GM19395 (cell line): Measurements from ENCODE around the gene NLGN1.

Experiments
- ATAC-seq: cut with Tn5 transposase; IDR thresholded peaks from one replicate; pipeline ENCODE4 v1.9.1; 2021; ENCODE audit warnings: mild to moderate bottlenecking, moderate library complexity; ENCODE audit not compliant: unreplicated experiment

The NLGN1 gene

DNA sequence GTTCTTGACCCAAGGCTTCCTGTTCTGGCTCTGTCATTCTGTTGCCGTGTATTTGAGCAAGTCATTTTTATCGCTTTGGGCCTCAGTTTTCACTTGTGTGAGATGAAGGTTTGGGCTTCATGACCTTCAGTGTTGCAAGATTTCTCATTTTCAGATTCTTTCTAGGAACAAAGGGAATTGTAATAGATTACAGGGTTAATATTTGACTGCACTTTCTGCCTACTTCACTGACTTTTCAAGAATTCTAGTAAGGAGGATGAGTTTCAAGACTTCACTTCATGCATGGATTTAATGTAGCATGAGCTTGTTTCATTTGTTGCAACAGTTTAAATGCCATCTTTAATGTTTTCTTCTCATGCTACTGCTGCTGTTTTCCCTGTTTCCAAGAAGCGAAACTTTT is 226.5 kb downstream of the NLGN1 start:
- ATAC-seq, result no peak

DNA sequence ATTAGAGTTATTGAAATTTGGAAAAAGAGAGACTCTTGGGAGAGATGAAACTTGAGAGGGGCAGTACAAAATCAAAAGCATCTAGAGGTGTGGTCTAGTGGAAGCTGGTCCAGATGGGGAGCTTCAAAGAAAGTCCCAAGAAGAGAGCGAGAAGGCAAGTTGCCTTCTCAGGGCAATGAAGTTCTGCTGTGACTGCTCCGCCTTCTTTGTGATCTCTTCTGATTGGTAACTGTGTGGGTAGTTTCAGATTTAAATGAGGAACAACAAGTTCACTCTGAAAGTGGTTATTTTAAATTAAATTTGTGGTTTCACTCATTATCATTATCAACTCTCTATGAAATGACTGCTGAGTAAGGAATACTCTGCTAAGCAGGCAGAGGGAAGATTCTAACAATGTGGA is 233.3 kb downstream of the NLGN1 start:
- no peak for ATAC-seq

DNA sequence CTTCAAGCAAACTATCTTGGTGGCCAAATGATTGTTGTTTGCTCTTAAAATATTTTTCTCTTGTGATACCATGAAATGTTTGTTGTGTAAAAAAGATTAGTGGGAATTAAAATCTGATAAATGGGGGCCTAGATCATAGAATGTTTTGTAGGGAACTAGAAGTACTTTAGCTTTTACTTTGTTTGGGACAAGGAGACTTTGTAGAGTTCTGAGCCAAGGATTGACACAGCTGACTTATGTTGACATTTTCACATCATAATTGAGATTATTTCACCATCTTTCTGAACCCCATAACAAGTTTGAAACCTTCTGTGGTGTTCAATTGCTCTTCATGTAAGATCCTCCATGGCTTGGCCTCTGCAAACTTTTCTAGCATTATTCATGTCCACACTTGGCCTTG is 235.4 kb downstream of the NLGN1 start:
- ATAC-seq, result no peak

DNA sequence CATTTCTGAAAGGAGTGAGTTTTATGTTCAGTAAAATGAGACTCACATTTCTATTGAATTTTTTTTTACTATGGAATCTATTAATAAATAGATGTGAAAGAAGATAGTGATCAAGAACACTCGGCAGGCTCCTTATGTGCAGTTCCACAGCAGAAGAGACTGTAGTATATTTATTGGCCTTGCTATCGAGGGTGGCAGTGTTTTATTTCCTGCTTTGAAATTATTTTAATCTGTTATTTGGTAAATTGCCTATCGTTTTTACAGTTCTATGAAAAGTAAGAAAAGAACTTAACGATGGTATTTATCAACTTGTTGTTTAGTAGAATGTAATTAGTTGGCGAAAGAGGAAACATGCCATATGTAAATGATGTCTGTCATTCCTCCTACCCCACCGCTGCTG is 238.3 kb downstream of the NLGN1 start:
- no peak for ATAC-seq

DNA sequence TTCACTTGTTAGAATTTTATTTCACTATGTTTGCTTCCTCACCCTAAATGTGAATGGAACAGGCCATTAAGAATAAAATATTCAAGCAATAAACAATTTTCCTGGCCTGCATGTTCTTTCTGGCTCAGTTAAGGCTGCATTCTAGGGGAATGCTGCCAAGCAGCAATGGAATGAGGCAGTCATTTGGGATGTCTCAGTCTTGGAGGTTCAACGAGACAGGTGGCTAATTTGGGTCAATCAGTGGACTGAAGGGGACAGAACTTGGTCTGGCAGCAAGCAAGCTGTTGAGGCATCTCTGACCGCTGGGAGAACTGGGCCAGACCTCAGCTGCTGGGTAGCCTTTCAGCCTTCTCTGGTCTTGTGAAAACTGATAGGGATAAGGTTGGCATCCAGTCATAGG is 241.6 kb downstream of the NLGN1 start:
- ATAC-seq, result no peak

DNA sequence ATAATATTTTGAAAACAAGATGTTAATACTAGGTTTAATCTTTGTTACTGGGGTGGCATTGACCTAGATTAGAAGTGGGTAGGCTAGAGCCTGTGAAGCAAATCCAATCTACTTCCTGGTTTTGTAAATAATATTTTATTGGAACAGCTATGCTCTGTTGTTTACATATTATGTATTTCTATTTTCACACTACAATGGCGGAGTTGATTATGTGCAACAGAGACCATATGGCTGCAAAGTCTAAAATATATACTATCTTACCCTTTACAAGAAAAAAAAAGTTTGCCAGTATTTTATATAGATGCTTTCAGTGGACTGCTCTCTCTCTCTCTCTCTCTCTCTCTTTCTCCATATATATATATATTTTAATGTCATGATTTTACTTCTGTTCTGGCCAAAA is 244.2 kb downstream of the NLGN1 start:
- no peak for ATAC-seq

DNA sequence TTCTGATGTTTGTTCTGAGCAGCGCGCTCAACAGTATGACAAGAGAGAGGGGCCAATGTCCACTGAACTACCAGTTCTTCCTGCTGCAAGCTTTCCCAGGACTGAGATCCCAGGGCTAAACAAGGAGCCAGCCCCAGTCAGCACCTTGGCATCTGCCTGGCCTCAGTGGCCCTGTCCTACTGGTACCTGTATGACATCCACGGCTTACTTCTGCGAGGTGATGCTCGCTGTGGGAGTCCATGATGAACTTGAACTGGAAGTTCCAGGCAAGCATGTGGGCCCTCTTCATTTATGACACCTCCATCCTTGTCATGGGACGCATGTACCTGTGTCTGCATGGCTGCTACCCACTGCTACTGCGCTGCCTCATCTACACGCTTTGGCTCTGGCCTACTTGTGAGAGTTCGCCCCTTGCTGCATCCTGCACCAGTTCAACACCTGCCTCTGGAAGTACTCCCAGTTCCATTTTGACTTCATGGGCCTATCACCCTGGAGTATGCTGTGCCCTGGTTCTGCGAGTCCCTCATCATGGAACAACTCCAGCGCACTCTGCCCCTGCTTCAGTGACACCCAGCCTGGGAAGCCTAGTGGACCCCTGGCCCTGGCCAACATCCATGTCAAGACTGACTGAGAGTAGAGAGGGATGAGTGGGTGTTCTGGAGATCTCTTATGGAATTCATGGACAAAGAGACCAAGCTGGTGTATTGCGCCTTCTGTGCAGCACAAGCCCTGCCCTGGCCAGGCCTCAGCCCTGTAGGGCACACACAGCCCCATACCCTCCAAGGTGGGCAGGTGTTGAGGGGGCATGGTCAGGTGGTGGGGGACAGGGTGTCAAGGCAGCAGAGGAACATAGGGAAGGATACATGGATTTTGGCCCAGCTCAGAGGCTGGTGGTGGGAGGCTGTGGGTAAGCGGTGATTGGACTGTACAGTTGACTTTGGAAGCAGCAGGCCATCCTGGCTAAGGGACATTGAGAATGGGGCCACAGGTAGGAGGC is 246.8 kb downstream of the NLGN1 start:
- ATAC-seq, result no peak

DNA sequence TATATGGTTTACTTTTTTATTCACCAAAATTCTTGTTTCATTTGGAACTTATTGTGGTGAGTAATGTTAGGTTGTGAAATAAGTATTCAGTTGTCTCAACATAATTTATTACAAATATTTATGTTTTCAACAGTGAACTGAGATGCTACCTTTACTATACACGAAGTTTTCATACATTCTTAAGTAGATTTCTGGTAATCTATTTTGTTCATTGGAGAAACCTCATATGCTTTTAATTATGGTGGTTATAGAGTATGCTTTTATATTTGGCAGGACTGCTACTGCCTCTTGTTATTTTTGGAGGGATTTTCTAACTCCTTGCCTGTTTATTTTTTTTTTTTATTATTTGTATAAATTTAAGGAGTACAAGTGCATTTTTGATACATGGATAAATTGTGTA is 253.1 kb downstream of the NLGN1 start:
- no peak for ATAC-seq

DNA sequence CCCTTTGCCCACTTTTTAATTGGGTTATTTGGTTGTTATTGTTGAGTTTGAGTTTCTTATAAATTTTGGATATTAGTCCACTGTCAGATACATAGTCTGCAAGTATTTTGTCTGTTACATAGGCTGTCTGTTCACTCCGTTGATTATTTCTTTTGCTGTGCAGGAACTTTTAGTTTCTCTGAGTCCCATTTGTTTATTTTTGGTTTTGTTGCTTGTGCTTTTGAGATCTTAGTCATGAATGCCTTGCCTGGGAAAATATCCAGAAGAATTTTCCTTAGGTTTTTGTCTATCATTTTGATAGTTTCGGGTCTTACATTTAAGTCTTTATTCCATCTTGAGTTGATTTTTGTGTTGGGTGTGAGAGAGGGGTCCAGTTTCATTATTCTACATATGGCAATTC is 254.5 kb downstream of the NLGN1 start:
- ATAC-seq, result no peak

DNA sequence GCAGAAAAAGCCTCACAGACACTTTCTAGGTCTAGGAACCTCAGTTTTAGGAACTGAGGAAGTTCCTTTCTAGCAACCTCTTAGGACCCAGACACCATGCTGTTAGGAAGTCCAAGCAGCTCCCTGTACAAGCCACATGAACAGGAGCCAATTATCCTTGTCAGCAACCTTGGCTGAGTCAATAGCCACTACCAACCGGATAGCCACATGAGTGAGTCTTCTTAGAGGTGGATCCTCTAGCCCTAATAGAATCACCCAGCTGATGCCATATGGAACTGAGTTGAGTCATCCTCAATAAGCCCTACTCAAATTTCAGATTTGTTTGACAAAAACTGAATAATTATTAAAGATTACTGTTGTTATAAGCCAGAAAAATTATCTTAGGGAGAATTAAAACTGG is 256.2 kb downstream of the NLGN1 start:
- no peak for ATAC-seq

DNA sequence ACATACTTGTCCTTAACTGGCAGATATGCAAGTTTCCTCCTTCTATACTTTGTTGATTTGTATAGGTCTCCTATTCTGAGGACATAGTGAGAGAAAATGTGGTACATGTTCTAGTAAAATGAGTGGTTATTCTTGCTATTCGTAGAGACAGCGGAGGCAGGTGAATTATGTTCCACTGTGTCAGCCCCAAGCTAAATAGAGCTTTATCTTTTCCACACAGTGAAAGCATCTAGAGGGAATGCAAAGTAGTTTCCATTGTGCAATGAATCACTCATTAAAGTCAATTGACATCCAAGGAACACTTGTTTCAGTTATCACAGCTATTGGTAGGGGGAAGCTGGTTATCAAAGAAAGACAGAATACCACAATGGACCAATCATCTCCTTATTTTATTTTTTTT is 262.4 kb downstream of the NLGN1 start:
- no peak for ATAC-seq

DNA sequence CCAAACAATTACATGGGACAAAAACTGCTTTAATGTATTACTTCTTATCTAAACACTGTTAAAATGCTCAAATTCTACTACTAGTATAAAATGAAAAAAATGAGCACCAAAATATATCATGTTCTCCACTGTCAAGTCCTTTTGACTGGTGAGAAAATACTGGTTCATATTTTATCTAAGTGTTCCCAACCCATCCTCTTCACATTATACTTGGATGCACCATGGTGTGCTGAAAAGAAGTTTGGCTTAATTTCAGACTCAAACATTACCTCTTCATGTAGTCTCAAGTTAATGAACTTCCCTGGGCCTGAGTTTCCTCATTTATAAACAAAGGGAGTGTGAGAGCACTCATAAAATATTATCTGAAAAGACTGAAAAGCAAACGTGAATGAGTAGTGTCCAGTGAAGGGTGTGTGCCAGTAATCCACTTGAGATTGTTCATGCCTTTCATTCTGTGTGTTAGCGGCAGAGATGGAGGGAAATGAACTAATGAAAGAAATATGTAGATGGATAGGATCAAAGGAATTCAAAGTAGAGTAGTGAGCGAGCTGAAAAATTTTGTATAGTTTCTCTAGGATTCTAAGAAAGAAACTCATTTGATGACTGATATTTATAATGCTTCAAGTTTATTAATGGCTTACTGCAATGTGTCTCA is 263.2 kb downstream of the NLGN1 start:
- ATAC-seq, result no peak

DNA sequence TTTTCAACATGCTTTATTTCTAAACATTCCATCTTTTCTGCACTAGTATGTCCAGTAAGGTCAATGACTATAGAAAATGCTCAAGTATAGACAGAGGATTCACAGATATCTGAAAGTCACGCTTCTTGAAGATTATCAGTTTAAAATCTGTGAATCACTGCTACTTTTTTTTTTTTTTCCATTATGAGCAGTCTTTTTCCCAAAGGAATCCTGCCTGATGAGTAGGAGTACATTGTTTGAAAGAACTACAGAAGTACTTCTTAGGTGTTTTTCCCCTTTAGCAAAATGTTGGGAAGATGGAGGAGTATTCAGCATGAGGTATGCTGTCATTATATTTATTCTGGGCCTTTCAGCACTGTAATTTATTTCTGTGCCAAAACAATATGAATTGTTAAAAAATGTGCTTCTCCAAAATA is 266.2 kb downstream of the NLGN1 start:
- no peak for ATAC-seq

DNA sequence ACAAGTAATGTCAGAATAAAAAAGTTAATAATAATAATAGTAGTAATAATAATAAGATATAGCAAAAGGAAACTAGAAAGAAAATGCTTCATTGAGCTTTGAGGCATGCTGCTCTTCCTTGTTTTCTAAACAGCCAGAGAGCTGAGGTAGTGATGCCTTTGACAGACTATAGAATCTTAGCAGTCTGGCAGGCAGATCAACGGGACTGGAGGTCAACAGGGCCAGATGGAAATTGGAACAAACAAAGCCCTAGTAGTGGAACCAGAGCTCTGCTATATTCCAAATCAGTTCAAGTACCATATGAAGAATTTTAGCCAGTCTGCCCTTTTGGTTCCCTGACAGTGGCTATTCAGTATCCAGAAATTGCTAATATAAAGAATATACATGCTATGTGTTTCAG is 278.6 kb downstream of the NLGN1 start:
- no peak for ATAC-seq

DNA sequence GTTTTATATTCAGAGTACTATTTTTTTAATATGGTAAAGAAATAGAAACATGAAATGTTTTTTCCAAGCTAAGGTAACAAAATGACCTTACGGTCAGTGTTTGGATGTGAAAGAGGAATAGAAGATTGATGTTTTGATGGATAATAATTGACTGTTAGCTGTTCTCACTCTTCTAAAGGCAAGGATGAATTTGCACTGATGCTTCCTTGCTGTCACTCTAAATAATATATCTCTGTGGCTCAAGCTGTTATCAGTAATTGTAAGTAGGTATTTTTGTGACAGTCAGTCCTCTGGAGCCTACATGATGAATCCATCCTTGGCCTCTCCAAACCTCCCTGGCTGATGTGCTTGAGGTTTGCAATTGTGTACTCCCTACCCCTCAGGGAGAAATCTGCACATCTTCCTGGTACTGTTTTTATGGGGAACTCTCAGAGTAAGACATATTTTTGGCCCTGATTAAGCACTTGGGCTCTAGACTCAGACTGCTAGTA is 283.7 kb downstream of the NLGN1 start:
- no peak for ATAC-seq

DNA sequence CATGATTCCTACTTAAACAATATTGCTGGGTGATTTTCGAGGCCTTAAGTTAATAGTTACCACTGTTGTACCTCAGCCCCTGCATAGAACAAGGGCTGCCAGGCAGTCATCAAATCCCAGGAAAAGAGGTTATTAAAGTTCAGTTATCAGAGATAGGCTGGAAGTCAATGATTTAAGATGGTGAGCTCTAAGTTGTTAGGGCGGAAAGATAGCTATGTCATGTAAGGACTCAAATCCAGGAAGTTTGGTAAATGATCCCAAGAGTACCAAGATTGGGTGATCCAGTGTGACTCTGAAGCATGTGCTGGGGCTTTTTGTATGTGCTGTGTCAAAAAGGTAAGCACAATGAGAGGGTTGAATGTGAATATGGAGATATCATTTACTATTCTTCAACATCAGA is 287.9 kb downstream of the NLGN1 start:
- ATAC-seq, result no peak

DNA sequence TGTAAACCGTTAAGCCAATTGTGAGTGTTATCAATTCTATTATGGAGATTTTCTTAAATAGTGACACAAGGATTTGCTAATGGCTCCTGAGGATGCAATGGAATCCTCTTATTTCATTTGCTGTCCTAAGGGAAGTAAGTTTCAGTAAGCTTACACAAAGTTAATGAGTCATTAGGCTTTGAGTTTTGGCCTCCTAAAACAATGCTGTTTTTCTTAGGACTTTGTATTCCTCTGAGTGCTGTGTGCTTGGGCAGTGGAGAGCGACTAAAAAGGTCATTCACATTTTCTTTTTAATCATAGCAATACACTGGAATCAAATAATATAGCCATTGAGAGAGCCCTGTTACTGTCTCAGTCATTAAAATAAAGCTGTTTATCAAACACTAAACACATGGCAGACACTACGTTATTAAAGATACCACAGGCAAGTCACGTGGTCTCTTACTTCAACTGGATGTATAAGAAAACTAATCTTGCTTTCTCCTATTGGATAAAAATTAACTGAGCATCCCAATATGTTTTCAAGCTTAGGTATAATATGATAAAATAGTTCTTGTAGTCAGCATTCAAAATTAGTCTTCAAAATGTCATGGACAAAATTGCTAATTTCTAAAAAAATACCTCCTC is 290.8 kb downstream of the NLGN1 start:
- ATAC-seq, result no peak

DNA sequence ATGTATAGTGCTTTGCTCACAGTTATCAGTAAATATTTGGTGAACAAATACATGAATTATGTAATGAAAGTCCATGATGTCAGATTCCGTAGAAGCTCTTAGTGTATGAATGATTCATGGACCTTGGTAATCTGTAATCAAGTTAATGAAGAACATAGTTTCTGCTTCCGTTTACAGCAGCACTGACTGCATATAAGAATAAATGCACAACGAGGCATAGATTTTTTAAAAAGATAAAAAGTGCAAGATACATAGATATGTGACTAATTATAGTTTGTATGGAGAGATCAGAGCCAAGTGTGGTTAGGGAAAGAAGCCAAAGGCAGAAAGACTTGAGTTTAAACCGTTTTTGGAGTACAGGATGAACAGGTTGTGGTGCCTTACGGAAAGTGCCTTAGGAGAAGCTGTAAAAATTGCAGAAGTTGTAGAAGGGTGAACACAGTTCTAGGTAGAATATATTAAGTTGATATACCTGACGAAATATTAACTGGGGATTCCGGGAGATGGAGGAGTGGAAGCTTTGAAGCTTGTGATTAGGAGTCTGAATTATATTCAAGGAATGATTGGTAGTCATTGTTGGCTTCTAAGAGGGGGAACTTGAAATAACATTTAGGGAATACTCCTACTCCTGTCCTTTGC is 293.1 kb downstream of the NLGN1 start:
- no peak for ATAC-seq

DNA sequence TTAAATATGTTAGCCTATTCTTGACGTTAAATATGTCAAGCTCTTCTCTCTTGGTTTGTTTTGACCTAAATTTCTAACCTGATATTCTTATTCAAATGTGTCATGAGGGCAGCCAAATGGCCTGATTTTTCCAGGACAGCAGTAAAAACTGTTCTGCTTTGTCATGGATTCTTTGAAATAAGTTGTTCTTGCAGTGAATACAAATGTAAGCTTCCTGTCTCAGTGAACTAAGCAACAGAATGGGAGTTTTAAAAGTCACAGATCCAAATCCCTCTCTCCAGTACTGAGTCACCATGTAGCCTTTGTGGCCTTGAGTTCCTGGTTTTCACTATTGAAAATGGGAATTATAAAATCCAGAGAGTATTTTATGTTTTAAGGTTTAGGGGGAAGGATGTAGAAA is 301.8 kb downstream of the NLGN1 start:
- no peak for ATAC-seq

DNA sequence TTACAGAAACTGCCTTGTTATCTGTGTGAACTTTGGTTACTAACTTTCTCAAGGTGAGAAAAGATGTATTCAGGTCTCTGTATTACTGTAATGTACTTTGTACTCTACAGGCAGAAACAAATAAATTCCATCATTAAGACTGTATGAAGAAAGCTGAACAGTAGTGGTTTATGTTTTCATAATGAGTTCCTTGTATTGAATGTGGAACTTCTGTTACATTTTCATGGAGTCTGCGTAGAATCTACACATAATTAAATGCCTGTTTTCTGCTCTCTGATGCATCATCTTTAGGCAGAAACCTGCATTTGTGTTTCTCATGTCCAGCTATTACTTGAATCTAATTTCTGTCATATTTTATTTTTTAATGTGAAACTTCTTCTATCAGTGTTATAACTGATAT is 302.8 kb downstream of the NLGN1 start:
- no peak for ATAC-seq

DNA sequence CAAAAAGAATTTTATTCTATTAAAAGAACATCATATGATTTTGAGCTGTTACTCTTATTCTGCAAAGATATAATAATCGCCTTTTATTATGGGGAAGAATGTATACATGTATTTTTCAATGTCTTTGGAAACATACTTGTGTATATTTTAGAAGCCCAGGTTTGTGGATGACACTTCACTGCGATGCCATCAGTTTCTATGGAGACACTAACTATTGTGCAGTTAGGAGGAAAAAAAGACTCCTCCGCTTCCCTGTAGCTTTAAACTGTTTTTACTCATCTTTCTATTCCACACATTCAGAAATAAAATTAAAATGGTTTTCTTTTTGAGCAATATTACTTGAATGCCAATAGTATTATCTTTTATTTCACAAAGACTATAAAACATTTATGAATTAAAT is 305.0 kb downstream of the NLGN1 start:
- ATAC-seq, result no peak
